Measurements from ENCODE around the gene WFIKKN2. TPM values are rescaled to one million over a fixed set of nuclear protein-coding genes. Genes with fewer than 3 reads are reported as not detected.
"Not testable (repeated sequence)": the region's sequence is repeated elsewhere in the genome, so short reads cannot be mapped to it uniquely, and the experiment has no call there.

Gene WFIKKN2
- total RNA-seq, 1 experiment from 2014 or later, result 0.05 TPM

DNA sequence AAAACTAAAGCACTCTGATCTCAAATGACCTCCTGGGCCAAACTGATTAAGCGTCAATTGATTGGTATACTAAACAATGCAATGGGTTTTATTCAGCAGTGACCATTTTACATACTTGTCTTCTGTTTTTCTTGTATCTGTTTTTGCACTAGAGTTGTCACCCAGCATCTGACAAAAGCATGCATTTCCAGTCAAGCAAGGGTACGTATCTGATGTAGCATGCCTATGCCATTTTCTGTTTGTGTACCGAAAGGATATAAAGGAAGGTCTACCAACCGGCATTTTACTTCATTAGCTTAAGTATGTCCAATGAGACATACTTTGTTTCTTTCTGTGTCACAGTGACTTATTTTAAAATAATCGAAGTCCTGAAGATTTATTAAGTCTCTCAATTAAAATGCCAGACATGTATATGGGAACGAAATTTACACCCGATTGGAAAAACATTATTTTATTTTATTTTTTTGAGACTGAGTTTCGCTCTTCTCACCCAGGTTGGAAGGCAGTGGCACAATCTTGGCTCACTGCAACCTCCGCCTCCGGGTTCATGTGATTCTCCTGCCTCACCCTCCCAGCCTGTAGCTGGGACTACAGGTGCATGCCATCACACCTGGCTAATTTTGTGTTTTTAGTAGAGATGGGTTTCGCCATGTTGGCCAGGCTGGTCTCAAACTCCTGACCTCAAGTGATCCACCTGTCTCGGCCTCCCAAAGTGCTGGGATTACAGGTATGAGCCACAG is 23.3 kb downstream of the WFIKKN2 start:
- ChIA-PET CTCF (no interaction called here), POLR2A (interaction anchor here (4.2 kb wide), 1 partner anchor 8 kb away, joined by 32 read pairs; the partner anchor contains the start of gene TOB1), RAD21 (ENCODE audit: low non-redundant PET in 1 of 2, low total read pairs in 2 of 2, uncharacterized antibody in 2 of 2, unreplicated experiment in 2 of 2) (no interaction called here)
- ATAC-seq, result no peak
- no peaks in the 10 kb centered on the region for H3K9me2 ChIP-seq (ENCODE audit: insufficient read depth)
- no peak for TF ChIP-seq TCF7L2 (IDR thresholded peaks at IDR 0.05; ENCODE audit: borderline replicate concordance, extremely low read depth, insufficient read depth, insufficient read length)
- TF ChIP-seq SIN3A (IDR thresholded peaks at IDR 0.05; ENCODE audit: low read depth), result no peak
- TF ChIP-seq SRF (IDR thresholded peaks at IDR 0.05; ENCODE audit: low read depth), result no peak
- no peak for TF ChIP-seq ELF1 (IDR thresholded peaks at IDR 0.05; ENCODE audit: borderline replicate concordance, low read depth)
- TF ChIP-seq REST (IDR thresholded peaks at IDR 0.05; ENCODE audit: low read depth), result no peak
- TF ChIP-seq EZH2 (IDR thresholded peaks at IDR 0.05), result no peak
- TF ChIP-seq, protein P1, sequence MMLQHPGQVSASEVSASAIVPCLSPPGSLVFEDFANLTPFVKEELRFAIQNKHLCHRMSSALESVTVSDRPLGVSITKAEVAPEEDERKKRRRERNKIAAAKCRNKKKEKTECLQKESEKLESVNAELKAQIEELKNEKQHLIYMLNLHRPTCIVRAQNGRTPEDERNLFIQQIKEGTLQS (IDR thresholded peaks at IDR 0.05), result no peak
- no peak for TF ChIP-seq EGR1 (IDR thresholded peaks at IDR 0.05; ENCODE audit: low read depth)
- H4K20me1 ChIP-seq (ENCODE audit: insufficient read depth), result peaks cover 12% of the 10 kb centered on the region
- no peak overlapping the region for H2AFZ ChIP-seq (ENCODE audit: low read depth, low read length, poor library complexity, severe bottlenecking)
- no peak overlapping the region for H3K4me3 ChIP-seq (replicated peaks in 1 of 2; ENCODE audit: low read depth in 1 of 2, low read length in 2 of 2)
- H3K36me3 ChIP-seq (ENCODE audit: control insufficient read depth in 1 of 2, insufficient read depth in 2 of 2, low read length in 2 of 2), result peaks cover 10 to 11% of the 10 kb centered on the region in 2 experiments
- no peak overlapping the region for H3K27ac ChIP-seq (ENCODE audit: low read depth, low read length)
- no peak overlapping the region for H3K4me2 ChIP-seq (ENCODE audit: low read length)
- no peaks in the 10 kb centered on the region for H3K9me3 ChIP-seq (ENCODE audit: control insufficient read depth in 1 of 2, insufficient read depth in 1 of 2, low read depth in 1 of 2, low read length in 2 of 2)
- H3K79me2 ChIP-seq (ENCODE audit: insufficient read depth, low read length), result peaks cover 12% of the 10 kb centered on the region
- no peaks in the 10 kb centered on the region for H3K27me3 ChIP-seq (ENCODE audit: insufficient read depth, low read length)
- DNase-seq (ENCODE audit: low read depth, low spot score), result no peak
- no TSS peak for BruUV-seq (replicated peaks)
- intact Hi-C loops (cut with micrococcal nuclease), result no loop called here
- H3K9ac ChIP-seq (ENCODE audit: low read length), result no peak overlapping the region
- H3K4me1 ChIP-seq (ENCODE audit: control insufficient read depth in 1 of 2, insufficient read depth in 2 of 2, low read length in 2 of 2), result peaks cover 0 to 3% of the 10 kb centered on the region in 2 experiments; a peak in 2 of 4 replicates

- peaks cover 18% of the 10 kb centered on the region for H4K20me1 ChIP-seq (ENCODE audit: insufficient read depth)
- not testable (repeated sequence) for H3K27ac ChIP-seq (ENCODE audit: low read depth, low read length); H3K9ac ChIP-seq (ENCODE audit: low read length); H3K9me2 ChIP-seq (ENCODE audit: insufficient read depth); DNase-seq (ENCODE audit: low read depth, low spot score); H3K9me3 ChIP-seq (ENCODE audit: control insufficient read depth in 1 of 2, insufficient read depth in 1 of 2, low read depth in 1 of 2, low read length in 2 of 2); H3K4me2 ChIP-seq (ENCODE audit: low read length); ATAC-seq; H3K27me3 ChIP-seq (ENCODE audit: insufficient read depth, low read length); H3K4me3 ChIP-seq (replicated peaks in 1 of 2; ENCODE audit: low read depth in 1 of 2, low read length in 2 of 2); H2AFZ ChIP-seq (ENCODE audit: low read depth, low read length, poor library complexity, severe bottlenecking); BruUV-seq (replicated peaks)
- ChIA-PET CTCF (interaction anchor here (1.2 kb wide), 1 partner anchor 9 kb away, joined by 3 read pairs; no protein-coding TSS in a partner anchor), POLR2A (interaction anchor here (1.1 to 1.4 kb wide), 2 partner anchors 18 to 90 kb away, joined by 3 to 4 read pairs; no protein-coding TSS in a partner anchor), RAD21 (ENCODE audit: low non-redundant PET in 1 of 2, low total read pairs in 2 of 2, uncharacterized antibody in 2 of 2, unreplicated experiment in 2 of 2) (interaction anchor here in 1 of 2 experiments (0.7 kb wide), 1 partner anchor 115 kb away, joined by 4 read pairs; no protein-coding TSS in a partner anchor)
- H3K79me2 ChIP-seq (ENCODE audit: insufficient read depth, low read length), result peaks cover 23% of the 10 kb centered on the region
- H3K4me1 ChIP-seq (ENCODE audit: control insufficient read depth in 1 of 2, insufficient read depth in 2 of 2, low read length in 2 of 2), result peaks cover 8 to 13% of the 10 kb centered on the region in 2 experiments; a peak in 3 of 4 replicates
- H3K36me3 ChIP-seq (ENCODE audit: control insufficient read depth in 1 of 2, insufficient read depth in 2 of 2, low read length in 2 of 2), result peaks cover 11 to 13% of the 10 kb centered on the region in 2 experiments
- intact Hi-C loops (cut with micrococcal nuclease), result loop anchor here (10.0 kb wide), 1 partner anchor 225 kb away; the partner anchor contains the start of gene ABCC3
Measured at GRCh38 chr17:50859727-50860126, 24.3 kb downstream of the WFIKKN2 start.
